ENCODE data around the gene LRSAM1.

DNA sequence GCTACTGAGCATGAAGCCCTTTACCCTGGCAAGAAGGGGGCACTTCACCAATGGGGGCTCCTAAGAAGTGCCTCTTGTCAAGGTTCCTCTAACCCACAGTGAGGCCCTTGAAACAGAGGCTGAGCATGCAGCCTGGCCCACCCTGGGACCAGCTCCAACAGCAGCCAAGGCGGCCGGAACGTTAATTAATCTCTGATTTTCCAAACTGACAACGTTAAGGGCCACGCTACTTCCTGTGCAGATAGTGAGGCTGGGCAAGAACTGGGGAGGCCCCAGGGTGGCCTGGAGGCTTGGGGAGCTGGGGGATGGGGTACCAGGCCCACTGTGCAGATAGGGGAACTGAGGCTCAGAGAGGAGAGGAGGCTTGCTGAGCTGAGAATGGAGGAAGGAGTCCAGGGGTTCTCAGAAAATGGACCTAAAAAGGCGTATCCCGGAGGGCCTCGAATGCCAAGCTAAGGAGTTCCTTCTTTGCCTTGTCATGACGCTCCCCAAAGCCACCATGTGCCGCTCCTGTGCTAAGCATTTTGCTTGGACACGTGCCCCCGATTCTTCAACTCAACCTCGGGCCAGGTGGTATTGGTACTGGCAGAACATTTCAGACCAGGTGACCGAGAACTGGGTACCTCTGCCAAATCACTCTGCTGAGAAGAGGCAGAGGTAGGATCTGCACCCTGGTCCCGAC, 88.8 kb downstream of the LRSAM1 start:
- TF ChIP-seq GATA2 (IDR thresholded peaks at IDR 0.05; ENCODE audit: low read depth, low read length) (no peak), GATA3 (IDR thresholded peaks at IDR 0.05; ENCODE audit: low read depth, low read length) (no peak)

Data from SH-SY5Y (cell line).